Peyer's patch (tissue), 4 donors: ENCODE results near the gene MLST8. TPM values are rescaled to one million over a fixed set of nuclear protein-coding genes. Genes with fewer than 3 reads are reported as not detected.
A peak's percentile ranks its signal among the peaks of the same experiment; 100 is the strongest.

Experiments used
- DNase-seq, 3 donors: peaks; one replicate each; pipeline ENCODE4 v3.0.0-alpha.2; 2017 to 2019
- H3K27ac ChIP-seq, 4 donors: fragments of 200-600 bp; sonication (generic); one replicate each; pipeline ENCODE4 v1.5.1; 2016 to 2019
- H3K27me3 ChIP-seq, 2 donors: fragments of 200-600 bp; sonication (generic); one replicate each; pipeline ENCODE4 v1.5.1; 2019
- H3K36me3 ChIP-seq, 3 donors: fragments of 200-600 bp; sonication (generic); one replicate each; pipeline ENCODE4 v1.5.1; 2016 to 2019
- H3K4me1 ChIP-seq, 4 donors: fragments of 200-600 bp; sonication (generic); one replicate each; pipeline ENCODE4 v1.5.1; 2016 to 2019
- H3K4me3 ChIP-seq, 4 donors: fragments of 200-600 bp; sonication (generic); 1 replicate in 3 of 4; 2 replicates in 1 of 4; pipeline ENCODE4 v1.5.1; 2016 to 2019; ENCODE audit warnings: mild to moderate bottlenecking in 1 of 4
- H3K9me3 ChIP-seq, 4 donors: fragments of 200-600 bp; sonication (generic); one replicate each; pipeline ENCODE4 v1.5.1; 2016 to 2019; ENCODE audit warnings: mild to moderate bottlenecking in 1 of 4
- POLR2A ChIP-seq, 2 donors: fragments of 450-650 bp; IDR thresholded peaks; one replicate each; pipeline ENCODE4 v1.5.1; 2017; ENCODE audit warnings: antibody characterized with exemption in 2 of 2, mild to moderate bottlenecking in 2 of 2, moderate library complexity in 2 of 2
- total RNA-seq, 4 donors: library from RNA; depleted of rRNA; stranded (reverse); fragments of >200 nt; gene quantifications; one replicate each; pipeline ENCODE4 v1.1.0, GENCODE V29; 2016
- TF ChIP-seq, protein P1 (sequence below), 6 experiments: fragments of 450-650 bp in 4 of 6; fragments of 200-600 bp in 2 of 6; sonication (generic) in 1 of 6; IDR thresholded peaks; one replicate each; pipeline ENCODE4 v1.5.1; 2017 to 2019; ENCODE audit warnings: antibody characterized with exemption in 6 of 6, mild to moderate bottlenecking in 3 of 6, moderate library complexity in 1 of 6

Gene MLST8
- total RNA-seq, 4 donors from 2014 or later, result 45.7 to 95.7 (median 69.4) TPM

- TF ChIP-seq, protein P1, sequence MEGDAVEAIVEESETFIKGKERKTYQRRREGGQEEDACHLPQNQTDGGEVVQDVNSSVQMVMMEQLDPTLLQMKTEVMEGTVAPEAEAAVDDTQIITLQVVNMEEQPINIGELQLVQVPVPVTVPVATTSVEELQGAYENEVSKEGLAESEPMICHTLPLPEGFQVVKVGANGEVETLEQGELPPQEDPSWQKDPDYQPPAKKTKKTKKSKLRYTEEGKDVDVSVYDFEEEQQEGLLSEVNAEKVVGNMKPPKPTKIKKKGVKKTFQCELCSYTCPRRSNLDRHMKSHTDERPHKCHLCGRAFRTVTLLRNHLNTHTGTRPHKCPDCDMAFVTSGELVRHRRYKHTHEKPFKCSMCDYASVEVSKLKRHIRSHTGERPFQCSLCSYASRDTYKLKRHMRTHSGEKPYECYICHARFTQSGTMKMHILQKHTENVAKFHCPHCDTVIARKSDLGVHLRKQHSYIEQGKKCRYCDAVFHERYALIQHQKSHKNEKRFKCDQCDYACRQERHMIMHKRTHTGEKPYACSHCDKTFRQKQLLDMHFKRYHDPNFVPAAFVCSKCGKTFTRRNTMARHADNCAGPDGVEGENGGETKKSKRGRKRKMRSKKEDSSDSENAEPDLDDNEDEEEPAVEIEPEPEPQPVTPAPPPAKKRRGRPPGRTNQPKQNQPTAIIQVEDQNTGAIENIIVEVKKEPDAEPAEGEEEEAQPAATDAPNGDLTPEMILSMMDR (IDR thresholded peaks at IDR 0.05), result no peak
- no peak for TF ChIP-seq POLR2A (IDR thresholded peaks at IDR 0.05)
- Histone ChIP-seq H3K9me3 (no peaks in the 10 kb centered on the region), H3K27ac (no peak overlapping the region), H3K36me3 (peaks cover 0 to 83% (median 0%) of the 10 kb centered on the region in 3 donors), H3K27me3 (no peaks in the 10 kb centered on the region), H3K4me3 (no peak overlapping the region), H3K4me1 (peaks cover 0 to 25% (median under 1%) of the 10 kb centered on the region in 4 donors)
- peak in 1 of 3 donors; percentile 73 for DNase-seq
Observed at GRCh38 chr16:2171601-2172178, 33.6 kb upstream of the MLST8 start.

DNA sequence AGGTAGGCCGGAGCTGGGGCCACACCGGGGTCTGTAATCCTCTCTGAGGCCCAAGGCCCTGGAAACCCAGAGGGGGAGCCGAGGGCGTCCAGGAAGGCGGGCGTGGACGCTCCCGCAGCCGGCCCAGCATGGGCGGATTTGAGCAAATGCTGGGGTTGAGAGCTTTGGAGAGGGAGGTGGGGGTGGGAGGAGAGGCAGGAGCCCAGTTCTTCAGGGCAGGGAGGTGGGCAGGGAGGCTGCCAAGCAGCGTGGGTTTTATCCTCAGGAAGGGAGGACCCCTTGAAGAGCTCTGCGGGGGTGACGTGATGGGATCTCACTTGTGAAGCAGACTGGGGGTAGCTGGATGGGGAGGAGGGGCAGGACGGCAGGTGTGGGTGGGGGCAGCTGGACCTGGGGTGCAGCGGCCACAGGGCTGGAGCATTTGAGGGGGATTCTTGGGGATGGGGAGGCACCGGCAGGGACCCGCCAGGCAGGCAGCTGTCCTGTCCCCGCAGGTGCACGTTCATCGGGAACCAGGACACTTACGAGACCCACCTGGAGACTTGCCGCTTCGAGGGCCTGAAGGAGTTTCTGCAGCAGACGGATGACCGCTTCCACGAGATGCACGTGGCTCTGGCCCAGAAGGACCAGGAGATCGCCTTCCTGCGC lies 32.4 kb upstream of the MLST8 start:
- no peak overlapping the region for H3K27ac ChIP-seq
- no peaks in the 10 kb centered on the region for H3K9me3 ChIP-seq
- H3K4me3 ChIP-seq, result no peak overlapping the region
- peaks cover 0 to 89% (median 0%) of the 10 kb centered on the region in 3 donors for H3K36me3 ChIP-seq
- no peak for DNase-seq
- H3K27me3 ChIP-seq, result no peaks in the 10 kb centered on the region
- peaks cover 0 to 17% (median 0%) of the 10 kb centered on the region in 4 donors for H3K4me1 ChIP-seq
- no peak for TF ChIP-seq POLR2A (IDR thresholded peaks at IDR 0.05)
- TF ChIP-seq, protein P1 (IDR thresholded peaks at IDR 0.05), result no peak

- H3K36me3 ChIP-seq, result peaks cover 0 to 89% (median 0%) of the 10 kb centered on the region in 3 donors
- no peak for TF ChIP-seq POLR2A (IDR thresholded peaks at IDR 0.05)
- TF ChIP-seq, protein P1 (IDR thresholded peaks at IDR 0.05), result no peak
- H3K4me1 ChIP-seq, result peaks cover 0 to 17% (median 0%) of the 10 kb centered on the region in 4 donors
- no peak overlapping the region for H3K27ac ChIP-seq
- H3K9me3 ChIP-seq, result no peaks in the 10 kb centered on the region
- DNase-seq, result no peak
- H3K4me3 ChIP-seq, result no peak overlapping the region
- H3K27me3 ChIP-seq, result no peaks in the 10 kb centered on the region
Observed at GRCh38 chr16:2173366-2173765, 31.9 kb upstream of the MLST8 start.

DNA sequence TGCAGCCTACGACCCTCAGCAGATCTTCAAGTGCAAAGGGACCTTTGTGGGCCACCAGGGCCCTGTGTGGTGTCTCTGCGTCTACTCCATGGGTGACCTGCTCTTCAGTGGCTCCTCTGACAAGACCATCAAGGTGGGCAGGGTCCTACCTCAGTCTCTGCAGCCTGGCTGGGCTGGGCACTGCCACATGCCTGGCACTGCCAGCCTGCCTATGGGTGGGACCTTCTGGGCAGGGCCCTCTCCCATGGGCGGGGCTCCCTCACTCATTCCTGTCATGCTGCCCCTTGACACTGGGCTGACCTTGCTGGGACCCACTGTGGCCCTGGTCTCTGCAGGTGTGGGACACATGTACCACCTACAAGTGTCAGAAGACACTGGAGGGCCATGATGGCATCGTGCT lies 31.3 kb upstream of the MLST8 start:
- H3K9me3 ChIP-seq, result no peaks in the 10 kb centered on the region
- no peak for DNase-seq
- no peak overlapping the region for H3K27ac ChIP-seq
- peaks cover 0 to 86% (median 0%) of the 10 kb centered on the region in 3 donors for H3K36me3 ChIP-seq
- no peak for TF ChIP-seq POLR2A (IDR thresholded peaks at IDR 0.05)
- TF ChIP-seq, protein P1 (IDR thresholded peaks at IDR 0.05), result no peak
- H3K27me3 ChIP-seq, result no peaks in the 10 kb centered on the region
- peaks cover 0 to 17% (median 0%) of the 10 kb centered on the region in 4 donors for H3K4me1 ChIP-seq
- H3K4me3 ChIP-seq, result no peak overlapping the region

GRCh38 chr16:2174396-2175131 lies 30.7 kb upstream of the MLST8 start:
- H3K36me3 ChIP-seq, result peaks cover 0 to 84% (median 0%) of the 10 kb centered on the region in 3 donors

More at GRCh38 chr16:2174396-2175131, 30.7 kb upstream of the MLST8 start:
- TF ChIP-seq POLR2A (IDR thresholded peaks at IDR 0.05), result no peak
- TF ChIP-seq, protein P1 (IDR thresholded peaks at IDR 0.05), result no peak
- Histone ChIP-seq H3K4me3 (no peak overlapping the region), H3K27ac (no peak overlapping the region), H3K4me1 (peaks cover 0 to 17% (median 0%) of the 10 kb centered on the region in 4 donors), H3K27me3 (no peaks in the 10 kb centered on the region), H3K9me3 (no peaks in the 10 kb centered on the region)
- no peak for DNase-seq
